ENCODE data around the gene FOXF2.

DNA sequence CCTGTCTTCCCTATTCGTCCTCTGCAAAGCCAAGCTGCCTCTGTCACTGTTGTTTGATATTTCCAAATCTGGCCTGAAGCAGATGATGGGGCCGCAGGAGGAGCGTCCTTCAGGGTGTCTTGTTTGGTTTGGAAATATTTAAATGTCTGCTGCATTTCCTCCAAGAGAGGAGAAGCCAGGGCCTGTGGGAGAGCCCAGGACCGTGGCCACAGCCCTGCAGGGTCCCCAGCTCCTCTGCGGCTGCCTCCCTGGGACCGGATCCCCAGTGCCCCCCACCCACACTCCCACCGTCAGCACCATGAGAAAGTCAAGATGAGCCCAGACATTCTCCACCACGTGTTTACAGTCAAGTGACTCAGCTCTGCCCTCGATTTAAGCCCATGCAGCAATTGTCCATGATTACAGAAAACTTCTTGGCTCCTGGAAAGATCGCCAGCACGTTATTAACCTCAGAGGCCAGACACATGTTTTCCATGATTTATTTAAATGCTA is 18.2 kb downstream of the FOXF2 start:
- TF ChIP-seq, protein P1, sequence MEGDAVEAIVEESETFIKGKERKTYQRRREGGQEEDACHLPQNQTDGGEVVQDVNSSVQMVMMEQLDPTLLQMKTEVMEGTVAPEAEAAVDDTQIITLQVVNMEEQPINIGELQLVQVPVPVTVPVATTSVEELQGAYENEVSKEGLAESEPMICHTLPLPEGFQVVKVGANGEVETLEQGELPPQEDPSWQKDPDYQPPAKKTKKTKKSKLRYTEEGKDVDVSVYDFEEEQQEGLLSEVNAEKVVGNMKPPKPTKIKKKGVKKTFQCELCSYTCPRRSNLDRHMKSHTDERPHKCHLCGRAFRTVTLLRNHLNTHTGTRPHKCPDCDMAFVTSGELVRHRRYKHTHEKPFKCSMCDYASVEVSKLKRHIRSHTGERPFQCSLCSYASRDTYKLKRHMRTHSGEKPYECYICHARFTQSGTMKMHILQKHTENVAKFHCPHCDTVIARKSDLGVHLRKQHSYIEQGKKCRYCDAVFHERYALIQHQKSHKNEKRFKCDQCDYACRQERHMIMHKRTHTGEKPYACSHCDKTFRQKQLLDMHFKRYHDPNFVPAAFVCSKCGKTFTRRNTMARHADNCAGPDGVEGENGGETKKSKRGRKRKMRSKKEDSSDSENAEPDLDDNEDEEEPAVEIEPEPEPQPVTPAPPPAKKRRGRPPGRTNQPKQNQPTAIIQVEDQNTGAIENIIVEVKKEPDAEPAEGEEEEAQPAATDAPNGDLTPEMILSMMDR (IDR thresholded peaks at IDR 0.05) = no peak
- TF ChIP-seq EP300 (IDR thresholded peaks at IDR 0.05) (no peak), POLR2AphosphoS5 (IDR thresholded peaks at IDR 0.05) (no peak), POLR2A (IDR thresholded peaks at IDR 0.05) (no peak)
